ENCODE results near the gene BAX. TPM values are rescaled to one million over a fixed set of nuclear protein-coding genes. Genes with fewer than 3 reads are reported as not detected.

BAX gene
- total and polyA plus RNA-seq, 2 of the 13 experiments (the other 11 are each of a cell fraction or from before 2014, with no cell fraction given) = 139 to 176 TPM

DNA sequence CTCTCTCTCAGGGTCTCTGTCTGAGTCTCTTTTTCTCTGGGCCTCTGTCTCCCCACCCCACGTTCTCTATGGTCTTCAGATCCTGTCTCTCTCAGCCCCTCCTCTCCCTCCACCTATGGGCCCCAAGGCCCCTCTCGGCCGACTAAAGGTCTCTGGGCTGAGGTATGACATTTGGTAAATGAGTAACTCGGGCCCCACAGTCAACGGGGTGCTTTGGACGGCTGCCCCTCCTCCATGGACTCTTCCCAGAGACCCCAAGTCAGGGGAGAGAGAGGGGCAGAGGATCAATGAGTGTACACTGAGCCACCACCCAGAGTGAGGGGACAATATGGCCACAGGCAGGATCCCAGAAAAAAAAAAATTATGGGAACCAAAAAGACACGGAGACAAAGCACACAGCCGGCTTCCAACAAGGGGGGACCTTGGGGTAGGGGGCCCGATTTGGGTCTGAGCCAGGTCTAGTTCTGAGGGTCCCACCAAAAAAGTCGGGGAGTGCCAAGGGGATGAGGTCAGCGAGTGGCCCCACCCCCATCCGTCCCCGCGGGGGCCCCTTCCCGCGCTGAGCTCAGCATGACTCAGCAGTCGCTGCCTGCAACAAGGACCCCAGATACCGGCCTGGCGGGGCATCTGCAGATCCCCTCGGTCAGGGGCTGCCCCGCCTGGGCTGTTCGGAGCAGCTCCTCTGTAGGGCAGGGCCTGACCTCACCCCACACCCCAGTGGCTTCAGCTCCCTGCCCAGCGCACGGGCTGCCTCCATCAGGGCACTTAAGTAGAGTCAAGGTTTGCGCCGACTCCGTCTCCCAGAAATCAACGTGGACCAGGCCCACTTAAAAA lies 8.9 kb downstream of the BAX start (continued):
- TF ChIP-seq ZNF749 (CRISPR knock-in tag; IDR thresholded peaks at IDR 0.05; ENCODE audit: borderline replicate concordance) (peak; percentile 46; the same call in 1 of the 2 replicates), ZKSCAN1 (IDR thresholded peaks at IDR 0.05; ENCODE audit: low read length) (no peak), SOX5 (CRISPR knock-in tag; IDR thresholded peaks at IDR 0.05; ENCODE audit: borderline replicate concordance) (peak; percentile 67), KDM5B (CRISPR knock-in tag; IDR thresholded peaks at IDR 0.05; ENCODE audit: borderline replicate concordance) (no peak), ZNF317 (CRISPR knock-in tag; IDR thresholded peaks at IDR 0.05) (no peak; the same call in none of the 2 replicates), FOSL1 (CRISPR knock-in tag; IDR thresholded peaks at IDR 0.05; ENCODE audit: borderline replicate concordance) (peak; percentile 66), ZNF644 (CRISPR knock-in tag; IDR thresholded peaks at IDR 0.05; ENCODE audit: low read depth) (peak; percentile 47), ZNF350 (CRISPR knock-in tag; IDR thresholded peaks at IDR 0.05; ENCODE audit: borderline replicate concordance, low read depth) (peak; percentile 78; the same call in 1 of the 2 replicates), ZNF615 (CRISPR knock-in tag; IDR thresholded peaks at IDR 0.05; ENCODE audit: borderline replicate concordance) (0 out of 2 replicates have a peak, but pooled peaks have one; percentile 6), IRF2 (CRISPR knock-in tag; IDR thresholded peaks at IDR 0.05) (peak; percentile 19; the same call in 1 of the 2 replicates), ZFP37 (CRISPR knock-in tag; IDR thresholded peaks at IDR 0.05; ENCODE audit: borderline replicate concordance) (0 out of 2 replicates have a peak, but pooled peaks have one; percentile 25), ZFP62 (CRISPR knock-in tag; IDR thresholded peaks at IDR 0.05) (no peak), PHF21A (CRISPR knock-in tag; IDR thresholded peaks at IDR 0.05) (peak; percentile 94), ZKSCAN8 (CRISPR knock-in tag; IDR thresholded peaks at IDR 0.05; ENCODE audit: borderline replicate concordance) (peak; percentile 68; the same call in 1 of the 2 replicates), SOX13 (IDR thresholded peaks at IDR 0.05) (no peak; the same call in none of the 2 replicates), SOX13 (CRISPR knock-in tag; conservative IDR thresholded peaks at IDR 0.05 in 1 of 2, IDR thresholded peaks at IDR 0.05 in 1 of 2) (peak in 1 of 2 experiments; percentile 52; a peak in 1 of 4 replicates), ZNF367 (CRISPR knock-in tag; IDR thresholded peaks at IDR 0.05; ENCODE audit: borderline replicate concordance) (no peak), ZMYM2 (CRISPR knock-in tag; IDR thresholded peaks at IDR 0.05) (no peak), CENPT (CRISPR knock-in tag; IDR thresholded peaks at IDR 0.05; ENCODE audit: low read depth) (no peak), REL (CRISPR knock-in tag; conservative IDR thresholded peaks at IDR 0.05) (no peak), HDAC2 (CRISPR knock-in tag; IDR thresholded peaks at IDR 0.05) (peak; percentile 81; the same call in 1 of the 2 replicates), SP1 (IDR thresholded peaks at IDR 0.05) (no peak), SP1 (CRISPR knock-in tag; IDR thresholded peaks at IDR 0.05) (peak; percentile 67), SP2 (CRISPR knock-in tag; IDR thresholded peaks at IDR 0.05) (0 out of 2 replicates have a peak, but pooled peaks have one; percentile 29), HIVEP1 (CRISPR knock-in tag; IDR thresholded peaks at IDR 0.05) (peak; percentile 72; the same call in 1 of the 2 replicates), PTBP1 (IDR thresholded peaks at IDR 0.05; ENCODE audit: low read depth, low read length, poor library complexity, severe bottlenecking) (no peak)
- TF ChIP-seq, protein P1, sequence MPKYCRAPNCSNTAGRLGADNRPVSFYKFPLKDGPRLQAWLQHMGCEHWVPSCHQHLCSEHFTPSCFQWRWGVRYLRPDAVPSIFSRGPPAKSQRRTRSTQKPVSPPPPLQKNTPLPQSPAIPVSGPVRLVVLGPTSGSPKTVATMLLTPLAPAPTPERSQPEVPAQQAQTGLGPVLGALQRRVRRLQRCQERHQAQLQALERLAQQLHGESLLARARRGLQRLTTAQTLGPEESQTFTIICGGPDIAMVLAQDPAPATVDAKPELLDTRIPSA (CRISPR knock-in tag; IDR thresholded peaks at IDR 0.05; ENCODE audit: borderline replicate concordance) = peak; percentile 58; the same call in 1 of the 2 replicates
- TF ChIP-seq, protein P2, sequence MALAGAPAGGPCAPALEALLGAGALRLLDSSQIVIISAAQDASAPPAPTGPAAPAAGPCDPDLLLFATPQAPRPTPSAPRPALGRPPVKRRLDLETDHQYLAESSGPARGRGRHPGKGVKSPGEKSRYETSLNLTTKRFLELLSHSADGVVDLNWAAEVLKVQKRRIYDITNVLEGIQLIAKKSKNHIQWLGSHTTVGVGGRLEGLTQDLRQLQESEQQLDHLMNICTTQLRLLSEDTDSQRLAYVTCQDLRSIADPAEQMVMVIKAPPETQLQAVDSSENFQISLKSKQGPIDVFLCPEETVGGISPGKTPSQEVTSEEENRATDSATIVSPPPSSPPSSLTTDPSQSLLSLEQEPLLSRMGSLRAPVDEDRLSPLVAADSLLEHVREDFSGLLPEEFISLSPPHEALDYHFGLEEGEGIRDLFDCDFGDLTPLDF (CRISPR knock-in tag; IDR thresholded peaks at IDR 0.05) = 0 out of 2 replicates have a peak, but pooled peaks have one; percentile 52
- TF ChIP-seq, protein P3, sequence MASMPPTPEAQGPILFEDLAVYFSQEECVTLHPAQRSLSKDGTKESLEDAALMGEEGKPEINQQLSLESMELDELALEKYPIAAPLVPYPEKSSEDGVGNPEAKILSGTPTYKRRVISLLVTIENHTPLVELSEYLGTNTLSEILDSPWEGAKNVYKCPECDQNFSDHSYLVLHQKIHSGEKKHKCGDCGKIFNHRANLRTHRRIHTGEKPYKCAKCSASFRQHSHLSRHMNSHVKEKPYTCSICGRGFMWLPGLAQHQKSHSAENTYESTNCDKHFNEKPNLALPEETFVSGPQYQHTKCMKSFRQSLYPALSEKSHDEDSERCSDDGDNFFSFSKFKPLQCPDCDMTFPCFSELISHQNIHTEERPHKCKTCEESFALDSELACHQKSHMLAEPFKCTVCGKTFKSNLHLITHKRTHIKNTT (CRISPR knock-in tag; IDR thresholded peaks at IDR 0.05) = no peak
